Measurements from ENCODE around the gene ELMOD3. TPM values are rescaled to one million over a fixed set of nuclear protein-coding genes. Genes with fewer than 3 reads are reported as not detected.
"Not testable (repeated sequence)": the region's sequence is repeated elsewhere in the genome, so short reads cannot be mapped to it uniquely, and the experiment has no call there.

ELMOD3 gene
- polyA plus RNA-seq, 1 donor (not counting 4 experiments of a cell fraction or from before 2014, with no cell fraction given): 20.1 TPM

GRCh38 chr2:85411405-85411748 is 56.8 kb downstream of the ELMOD3 start:
- no peak for TF ChIP-seq EZH2 (IDR thresholded peaks at IDR 0.05; ENCODE audit: low read length)
- TF ChIP-seq, protein P1, sequence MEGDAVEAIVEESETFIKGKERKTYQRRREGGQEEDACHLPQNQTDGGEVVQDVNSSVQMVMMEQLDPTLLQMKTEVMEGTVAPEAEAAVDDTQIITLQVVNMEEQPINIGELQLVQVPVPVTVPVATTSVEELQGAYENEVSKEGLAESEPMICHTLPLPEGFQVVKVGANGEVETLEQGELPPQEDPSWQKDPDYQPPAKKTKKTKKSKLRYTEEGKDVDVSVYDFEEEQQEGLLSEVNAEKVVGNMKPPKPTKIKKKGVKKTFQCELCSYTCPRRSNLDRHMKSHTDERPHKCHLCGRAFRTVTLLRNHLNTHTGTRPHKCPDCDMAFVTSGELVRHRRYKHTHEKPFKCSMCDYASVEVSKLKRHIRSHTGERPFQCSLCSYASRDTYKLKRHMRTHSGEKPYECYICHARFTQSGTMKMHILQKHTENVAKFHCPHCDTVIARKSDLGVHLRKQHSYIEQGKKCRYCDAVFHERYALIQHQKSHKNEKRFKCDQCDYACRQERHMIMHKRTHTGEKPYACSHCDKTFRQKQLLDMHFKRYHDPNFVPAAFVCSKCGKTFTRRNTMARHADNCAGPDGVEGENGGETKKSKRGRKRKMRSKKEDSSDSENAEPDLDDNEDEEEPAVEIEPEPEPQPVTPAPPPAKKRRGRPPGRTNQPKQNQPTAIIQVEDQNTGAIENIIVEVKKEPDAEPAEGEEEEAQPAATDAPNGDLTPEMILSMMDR (optimal IDR thresholded peaks at IDR 0.05 in 1 of 3, IDR thresholded peaks at IDR 0.05 in 1 of 3, conservative IDR thresholded peaks at IDR 0.05 in 1 of 3; ENCODE audit: extremely low read depth in 1 of 3, insufficient read depth in 2 of 3, low read length in 3 of 3): no peak
- peaks cover 33% of the 10 kb centered on the region for H3K4me1 ChIP-seq (ENCODE audit: control insufficient read depth, extremely low read depth, insufficient read depth, low read length)
- H3K36me3 ChIP-seq (ENCODE audit: control insufficient read depth in 2 of 2, extremely low read depth in 1 of 2, insufficient read depth in 2 of 2, low read length in 2 of 2): peaks cover 0 to 10% of the 10 kb centered on the region in 2 experiments
- H2AFZ ChIP-seq (ENCODE audit: control insufficient read depth, low read length): no peak overlapping the region
- H3K9ac ChIP-seq (ENCODE audit: control insufficient read depth, extremely low read depth, insufficient read depth, low read length): no peak overlapping the region
- no peak for FAIRE-seq
- no peaks in the 10 kb centered on the region for H3K27me3 ChIP-seq (ENCODE audit: control insufficient read depth, extremely low read depth, insufficient read depth, low read length)
- H4K20me1 ChIP-seq (ENCODE audit: control insufficient read depth, extremely low read depth, insufficient read depth, low read length): no peaks in the 10 kb centered on the region
- H3K9me1 ChIP-seq (ENCODE audit: control insufficient read depth, extremely low read depth, insufficient read depth, low read length): peaks cover 3% of the 10 kb centered on the region
- DNase-seq (ENCODE audit: low read depth, low spot score): no peak
- dilution Hi-C loops (cut with MboI; ENCODE audit: extremely low pct_ligation_motif_present, low sequenced_read_pairs): no loop called here
- H3K27ac ChIP-seq (ENCODE audit: control insufficient read depth, insufficient read depth, low read length): peak overlapping the region; percentile 71
- H3K4me3 ChIP-seq (ENCODE audit: control insufficient read depth in 2 of 3, extremely low read depth in 1 of 3, insufficient read depth in 2 of 3, low read depth in 1 of 3, low read length in 3 of 3): no peak overlapping the region
- H3K79me2 ChIP-seq (ENCODE audit: control insufficient read depth, insufficient read depth, low read length): peaks cover 62% of the 10 kb centered on the region
- H3K4me2 ChIP-seq (ENCODE audit: control insufficient read depth, extremely low read depth, insufficient read depth, low read depth, low read length): no peak overlapping the region
- no peaks in the 10 kb centered on the region for H3K9me3 ChIP-seq (ENCODE audit: control insufficient read depth, low read depth, low read length)

- Histone ChIP-seq H3K9me3 (ENCODE audit: control insufficient read depth, low read depth, low read length) (no peaks in the 10 kb centered on the region), H3K4me3 (ENCODE audit: control insufficient read depth in 2 of 3, extremely low read depth in 1 of 3, insufficient read depth in 2 of 3, low read depth in 1 of 3, low read length in 3 of 3) (peak overlapping the region; percentile 66 to 90 (median 89)), H3K36me3 (ENCODE audit: control insufficient read depth in 2 of 2, extremely low read depth in 1 of 2, insufficient read depth in 2 of 2, low read length in 2 of 2) (no peaks in the 10 kb centered on the region), H3K9me1 (ENCODE audit: control insufficient read depth, extremely low read depth, insufficient read depth, low read length) (peaks cover 2% of the 10 kb centered on the region), H3K27ac (ENCODE audit: control insufficient read depth, insufficient read depth, low read length) (peak overlapping the region; percentile 95), H3K4me1 (ENCODE audit: control insufficient read depth, extremely low read depth, insufficient read depth, low read length) (peaks cover 40% of the 10 kb centered on the region), H3K79me2 (ENCODE audit: control insufficient read depth, insufficient read depth, low read length) (peaks cover 42% of the 10 kb centered on the region), H2AFZ (ENCODE audit: control insufficient read depth, low read length) (peak overlapping the region; percentile 77), H4K20me1 (ENCODE audit: control insufficient read depth, extremely low read depth, insufficient read depth, low read length) (no peaks in the 10 kb centered on the region), H3K4me2 (ENCODE audit: control insufficient read depth, extremely low read depth, insufficient read depth, low read depth, low read length) (peak overlapping the region; percentile 98), H3K9ac (ENCODE audit: control insufficient read depth, extremely low read depth, insufficient read depth, low read length) (peak overlapping the region; percentile 95), H3K27me3 (ENCODE audit: control insufficient read depth, extremely low read depth, insufficient read depth, low read length) (no peaks in the 10 kb centered on the region)
- no peak for TF ChIP-seq EZH2 (IDR thresholded peaks at IDR 0.05; ENCODE audit: low read length)
- TF ChIP-seq, protein P1 (optimal IDR thresholded peaks at IDR 0.05 in 1 of 3, IDR thresholded peaks at IDR 0.05 in 1 of 3, conservative IDR thresholded peaks at IDR 0.05 in 1 of 3; ENCODE audit: extremely low read depth in 1 of 3, insufficient read depth in 2 of 3, low read length in 3 of 3): no peak
- dilution Hi-C loops (cut with MboI; ENCODE audit: extremely low pct_ligation_motif_present, low sequenced_read_pairs): no loop called here
- FAIRE-seq (no peak), DNase-seq (ENCODE audit: low read depth, low spot score) (peak; percentile 41)
These were observed 59.2 kb downstream of the ELMOD3 start for GRCh38 chr2:85413592-85414420.

DNA sequence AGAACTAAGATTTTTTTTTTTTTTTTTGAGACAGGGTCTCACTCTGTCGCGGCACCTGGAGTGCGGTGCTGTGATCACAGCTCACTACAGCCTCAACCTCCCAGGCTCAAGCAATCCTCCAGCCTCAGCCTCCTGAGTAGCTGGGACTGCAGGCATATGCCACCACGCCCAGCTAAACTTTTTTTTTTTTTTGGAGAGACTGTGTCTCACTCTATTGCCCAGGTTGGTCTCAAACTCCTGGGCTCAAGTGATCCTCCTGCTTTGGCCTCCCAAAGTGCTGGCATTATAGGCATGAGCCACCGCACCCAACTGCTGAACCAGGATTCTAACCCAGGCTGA is 59.8 kb downstream of the ELMOD3 start:
- DNase-seq (ENCODE audit: low read depth, low spot score); H3K36me3 ChIP-seq (ENCODE audit: control insufficient read depth in 2 of 2, extremely low read depth in 1 of 2, insufficient read depth in 2 of 2, low read length in 2 of 2); dilution Hi-C loops (cut with MboI; ENCODE audit: extremely low pct_ligation_motif_present, low sequenced_read_pairs); H3K27me3 ChIP-seq (ENCODE audit: control insufficient read depth, extremely low read depth, insufficient read depth, low read length); FAIRE-seq; H4K20me1 ChIP-seq (ENCODE audit: control insufficient read depth, extremely low read depth, insufficient read depth, low read length); H3K9me1 ChIP-seq (ENCODE audit: control insufficient read depth, extremely low read depth, insufficient read depth, low read length); H2AFZ ChIP-seq (ENCODE audit: control insufficient read depth, low read length); H3K9me3 ChIP-seq (ENCODE audit: control insufficient read depth, low read depth, low read length): not testable (repeated sequence)
- Histone ChIP-seq H3K9ac (ENCODE audit: control insufficient read depth, extremely low read depth, insufficient read depth, low read length) (peak overlapping the region; percentile 95), H3K4me3 (ENCODE audit: control insufficient read depth in 2 of 3, extremely low read depth in 1 of 3, insufficient read depth in 2 of 3, low read depth in 1 of 3, low read length in 3 of 3) (peak overlapping the region in 2 of 3 experiments; percentile 89 to 90), H3K79me2 (ENCODE audit: control insufficient read depth, insufficient read depth, low read length) (peaks cover 36% of the 10 kb centered on the region), H3K4me1 (ENCODE audit: control insufficient read depth, extremely low read depth, insufficient read depth, low read length) (peaks cover 46% of the 10 kb centered on the region), H3K27ac (ENCODE audit: control insufficient read depth, insufficient read depth, low read length) (peak overlapping the region; percentile 95), H3K4me2 (ENCODE audit: control insufficient read depth, extremely low read depth, insufficient read depth, low read depth, low read length) (peak overlapping the region; percentile 98)

All from keratinocyte (primary cell).